Astrocyte of the cerebellum (primary cell): ENCODE measurements around the gene HTR3D.

Experiments
- DNase-seq: peaks from one replicate; pipeline ENCODE4 v3.0.0-alpha.2; 2011; ENCODE audit warnings: low read depth
- H3K4me3 ChIP-seq: 2 replicates; pipeline ENCODE4 v1.5.1; 2011; ENCODE audit warnings: mild to moderate bottlenecking, low read depth, low read length, moderate library complexity
- in situ Hi-C: cut with HindIII; loops from 2 replicates; pipeline ENCODE4 v1.10.0; 2017; ENCODE audit warnings: low sequenced_read_pairs
- TF ChIP-seq, protein P1 (sequence below): IDR thresholded peaks from 2 replicates; pipeline ENCODE4 v1.5.1; 2012; ENCODE audit warnings: low read length, low read depth, moderate library complexity, mild to moderate bottlenecking; ENCODE audit errors: missing control alignments

Gene HTR3D, protein sequence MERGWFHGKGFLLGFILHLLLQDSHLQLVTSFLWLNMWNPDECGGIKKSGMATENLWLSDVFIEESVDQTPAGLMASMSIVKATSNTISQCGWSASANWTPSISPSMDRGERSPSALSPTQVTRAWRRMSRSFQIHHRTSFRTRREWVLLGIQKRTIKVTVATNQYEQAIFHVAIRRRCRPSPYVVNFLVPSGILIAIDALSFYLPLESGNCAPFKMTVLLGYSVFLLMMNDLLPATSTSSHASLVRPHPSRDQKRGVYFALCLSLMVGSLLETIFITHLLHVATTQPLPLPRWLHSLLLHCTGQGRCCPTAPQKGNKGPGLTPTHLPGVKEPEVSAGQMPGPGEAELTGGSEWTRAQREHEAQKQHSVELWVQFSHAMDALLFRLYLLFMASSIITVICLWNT

DNA sequence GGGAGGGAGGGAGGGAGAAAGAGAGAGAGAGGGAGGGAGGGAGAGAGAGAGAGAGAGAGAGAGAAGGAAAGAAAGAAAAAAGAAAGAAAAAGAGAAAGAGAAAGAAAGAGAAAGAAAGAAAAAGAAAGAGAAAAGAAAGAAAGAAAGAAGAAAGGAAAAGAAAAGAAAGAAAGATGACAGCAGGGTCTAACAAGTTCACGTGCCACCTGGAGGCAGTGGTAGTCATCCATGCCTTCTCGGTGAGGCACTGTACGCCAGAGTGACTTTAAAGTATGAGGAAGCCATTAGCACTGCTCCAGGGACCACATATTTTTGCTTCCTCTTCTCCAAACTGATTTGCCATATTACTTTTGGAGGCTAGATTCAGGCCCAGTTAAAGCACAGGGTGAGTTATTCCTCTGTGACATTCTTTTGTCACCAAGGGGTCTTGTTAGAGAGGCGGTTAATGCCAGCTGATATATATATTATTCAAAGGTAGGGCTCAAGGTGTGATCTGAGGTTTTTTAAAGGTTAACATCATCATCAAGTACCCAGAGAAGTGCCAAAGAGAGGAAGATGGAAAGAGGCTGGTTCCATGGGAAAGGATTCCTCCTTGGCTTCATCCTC lies at the start of gene HTR3D:
TSS of gene HTR3D (plus strand) at position 556 of the 606 bp plus-strand sequence. CDS start at position 556, 0 bp downstream.
- no peak for DNase-seq
- in situ Hi-C loops = no loop called here
- TF ChIP-seq, protein P1, sequence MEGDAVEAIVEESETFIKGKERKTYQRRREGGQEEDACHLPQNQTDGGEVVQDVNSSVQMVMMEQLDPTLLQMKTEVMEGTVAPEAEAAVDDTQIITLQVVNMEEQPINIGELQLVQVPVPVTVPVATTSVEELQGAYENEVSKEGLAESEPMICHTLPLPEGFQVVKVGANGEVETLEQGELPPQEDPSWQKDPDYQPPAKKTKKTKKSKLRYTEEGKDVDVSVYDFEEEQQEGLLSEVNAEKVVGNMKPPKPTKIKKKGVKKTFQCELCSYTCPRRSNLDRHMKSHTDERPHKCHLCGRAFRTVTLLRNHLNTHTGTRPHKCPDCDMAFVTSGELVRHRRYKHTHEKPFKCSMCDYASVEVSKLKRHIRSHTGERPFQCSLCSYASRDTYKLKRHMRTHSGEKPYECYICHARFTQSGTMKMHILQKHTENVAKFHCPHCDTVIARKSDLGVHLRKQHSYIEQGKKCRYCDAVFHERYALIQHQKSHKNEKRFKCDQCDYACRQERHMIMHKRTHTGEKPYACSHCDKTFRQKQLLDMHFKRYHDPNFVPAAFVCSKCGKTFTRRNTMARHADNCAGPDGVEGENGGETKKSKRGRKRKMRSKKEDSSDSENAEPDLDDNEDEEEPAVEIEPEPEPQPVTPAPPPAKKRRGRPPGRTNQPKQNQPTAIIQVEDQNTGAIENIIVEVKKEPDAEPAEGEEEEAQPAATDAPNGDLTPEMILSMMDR = no peak
- no peak within 1 kb of the TSS for H3K4me3 ChIP-seq

DNA sequence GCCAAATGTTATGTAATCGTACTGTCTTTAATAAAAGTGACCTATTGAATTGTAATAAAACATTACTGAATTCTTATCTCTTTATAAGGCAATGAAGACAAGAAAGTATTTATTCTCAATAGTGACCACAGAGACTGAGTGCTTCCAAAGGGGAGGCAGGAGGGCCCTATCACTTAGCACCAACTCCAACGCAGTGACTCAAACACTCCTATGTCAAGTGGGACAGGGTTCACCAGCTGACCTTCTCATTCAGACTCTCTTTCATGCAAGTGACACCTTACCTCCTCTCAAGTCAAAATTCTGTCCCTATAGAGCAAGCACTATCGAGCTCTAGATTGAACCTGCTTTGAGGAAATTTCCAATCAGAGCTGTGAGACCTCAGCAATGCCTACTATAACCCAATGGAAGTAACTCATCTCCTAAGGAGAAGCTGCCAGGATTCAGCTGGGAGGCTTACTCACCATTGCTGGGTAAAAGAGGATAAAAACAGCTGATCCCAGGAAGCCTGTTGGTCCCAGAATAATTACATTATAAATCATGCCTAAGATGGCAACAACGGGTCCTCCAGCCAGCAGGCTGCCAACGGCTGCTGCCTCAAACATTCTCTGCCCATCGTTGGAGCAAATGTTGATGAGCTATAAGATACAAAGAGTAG lies 49.4 kb upstream of the HTR3D start:
- H3K4me3 ChIP-seq = no peak overlapping the region
- no peak for DNase-seq
- TF ChIP-seq, protein P1 = no peak
- in situ Hi-C loops = no loop called here

DNA sequence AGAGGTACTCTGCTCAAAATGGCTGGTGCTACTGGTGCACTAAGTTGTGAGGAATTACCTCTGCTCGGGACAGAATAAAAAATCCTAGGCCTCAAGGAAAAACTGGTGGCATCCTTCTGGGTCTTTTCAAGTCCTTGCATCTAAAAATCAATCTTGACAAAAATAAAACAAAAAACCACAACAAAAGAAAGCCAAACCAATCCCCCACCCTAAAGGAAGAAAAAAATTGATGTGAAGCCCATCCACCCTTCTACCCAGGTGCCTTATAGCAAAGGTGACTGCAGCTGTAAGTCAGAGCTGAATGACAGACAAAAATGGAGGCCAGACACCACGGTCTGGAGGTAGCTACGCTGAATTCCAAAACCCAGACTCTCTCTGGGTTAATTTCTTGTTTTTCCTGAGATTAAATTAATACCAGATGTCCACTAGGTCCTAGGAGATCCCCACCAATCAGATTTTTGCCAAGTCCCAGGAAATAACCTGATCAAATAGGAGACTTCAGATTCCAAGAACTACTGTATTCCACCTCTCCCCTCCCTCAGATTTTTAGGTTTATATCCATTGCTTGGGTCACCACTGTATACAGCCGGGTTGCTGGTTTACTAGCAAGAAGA lies 47.3 kb upstream of the HTR3D start:
- DNase-seq = no peak
- in situ Hi-C loops = no loop called here
- TF ChIP-seq, protein P1 = no peak
- no peak overlapping the region for H3K4me3 ChIP-seq

DNA sequence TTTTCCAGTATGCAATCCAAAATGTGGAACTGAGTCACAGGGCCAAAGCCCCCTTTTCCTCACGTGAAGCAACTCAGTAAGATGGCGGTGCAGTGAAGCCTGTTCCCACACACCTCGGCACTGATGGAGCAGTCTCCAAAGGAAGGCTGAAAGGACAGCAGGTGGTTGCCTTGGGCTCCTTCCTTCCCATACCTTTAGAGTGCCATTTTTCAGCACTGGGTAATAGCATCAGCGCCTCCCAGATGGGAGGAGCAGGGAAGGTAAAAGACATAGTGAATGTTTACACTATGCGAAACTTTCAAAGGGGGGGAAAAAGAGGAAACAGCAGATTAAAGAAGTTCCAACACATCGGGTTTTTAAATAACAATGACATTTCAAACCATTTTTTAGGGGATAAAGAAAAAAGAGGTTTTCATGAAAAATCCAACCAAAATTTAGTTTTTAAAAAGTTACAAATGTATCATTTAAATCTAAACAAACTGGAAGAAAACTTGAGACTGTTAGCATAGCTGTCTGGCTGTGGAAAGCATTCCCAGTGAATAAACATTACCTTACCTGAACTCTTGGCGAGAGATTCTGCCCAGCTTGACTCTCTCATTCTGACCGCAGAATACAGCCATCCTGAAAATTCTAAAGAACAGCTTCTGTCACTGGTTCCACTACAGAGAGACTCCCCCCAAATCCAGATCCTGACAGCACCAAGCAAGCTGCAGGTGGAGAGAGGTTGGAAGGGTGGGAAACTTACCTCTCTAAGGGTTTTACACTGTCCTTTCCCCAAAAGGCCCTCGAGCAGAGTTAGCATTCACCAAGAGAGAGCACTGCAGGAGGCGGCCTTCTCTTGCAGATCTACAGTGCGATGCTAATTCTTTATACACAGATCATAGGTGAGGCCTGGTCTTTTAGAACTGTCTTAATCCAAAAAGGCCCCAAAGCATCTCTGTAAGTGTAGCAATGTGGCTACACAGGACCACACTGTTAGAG lies 46.5 kb upstream of the HTR3D start:
- H3K4me3 ChIP-seq = no peak overlapping the region
- in situ Hi-C loops = no loop called here
- TF ChIP-seq, protein P1 = no peak
- DNase-seq = no peak

DNA sequence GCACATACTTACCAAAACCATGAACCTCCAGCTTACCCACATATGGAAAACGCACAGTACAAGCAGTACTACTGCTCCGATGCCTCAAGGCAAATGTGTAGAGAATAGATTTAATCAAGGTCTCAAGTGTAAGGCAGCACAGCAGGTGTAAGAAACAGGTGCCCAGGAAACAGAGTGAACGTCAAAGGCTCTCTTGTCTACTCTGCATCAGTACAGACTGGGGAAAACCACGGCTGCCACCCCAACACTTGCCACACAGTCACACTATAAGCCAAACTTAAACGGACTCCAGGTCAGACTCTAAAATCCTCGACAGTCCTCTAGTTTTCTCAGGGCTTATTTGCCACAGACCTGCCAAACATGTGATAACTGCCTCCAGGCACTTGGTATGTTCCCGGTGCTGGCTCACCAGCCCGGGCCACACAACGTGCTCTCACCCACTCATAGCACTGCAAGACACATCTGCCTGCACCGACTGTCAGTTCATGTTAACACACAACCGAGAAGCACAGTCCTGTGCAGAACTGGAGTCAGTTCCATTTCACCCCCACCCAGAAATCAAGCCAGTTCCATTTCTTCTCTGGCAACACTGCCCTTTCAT lies 44.4 kb upstream of the HTR3D start:
- no peak overlapping the region for H3K4me3 ChIP-seq
- TF ChIP-seq, protein P1 = no peak
- no peak for DNase-seq
- in situ Hi-C loops = no loop called here
